Kidney (tissue), 14 donors: ENCODE results near the gene DCN. TPM values are rescaled to one million over a fixed set of nuclear protein-coding genes. Genes with fewer than 3 reads are reported as not detected.

ENCODE experiments used
- DNase-seq, 5 donors: peaks; one replicate each; pipeline ENCODE4 v3.0.0-alpha.2; 2013 to 2020
- FAIRE-seq: peaks from 2 replicates; lab custom pipeline; 2012; peaks lifted over from hg19 to GRCh38; lab: Jason Lieb, UNC
- H3K27ac ChIP-seq, 2 donors: one replicate each; pipeline ENCODE4 v1.7.0; 2013; ENCODE audit warnings: low read depth in 2 of 2, low read length in 2 of 2, inconsistent platforms in 1 of 2
- H3K27me3 ChIP-seq: one replicate; pipeline ENCODE4 v1.7.1; 2013; ENCODE audit warnings: low read length, inconsistent platforms; ENCODE audit not compliant: control insufficient read depth, insufficient read depth
- H3K36me3 ChIP-seq, 3 donors: one replicate each; pipeline versions ENCODE4 v1.7.0 to v1.7.1; 2013; ENCODE audit warnings: low read length in 3 of 3, control low read depth in 1 of 3, inconsistent platforms in 1 of 3; ENCODE audit not compliant: insufficient read depth in 3 of 3, control insufficient read depth in 2 of 3
- H3K4me1 ChIP-seq, 3 donors: one replicate each; pipeline versions ENCODE4 v1.7.0 to v1.7.1; 2013; ENCODE audit warnings: low read length in 3 of 3, inconsistent platforms in 1 of 3, low read depth in 1 of 3; ENCODE audit not compliant: control insufficient read depth in 2 of 3, insufficient read depth in 2 of 3
- H3K4me3 ChIP-seq, 3 donors: one replicate each; pipeline versions ENCODE4 v1.7.0 to v1.8.1; 2013; ENCODE audit warnings: low read length in 3 of 3, control low read depth in 1 of 3, inconsistent platforms in 1 of 3
- H3K9ac ChIP-seq, 3 donors: one replicate each; pipeline versions ENCODE4 v1.7.0 to v1.7.1; 2013; ENCODE audit warnings: low read length in 3 of 3, control low read depth in 1 of 3, inconsistent platforms in 1 of 3
- H3K9me3 ChIP-seq, 3 donors: one replicate each; pipeline versions ENCODE4 v1.7.0 to v1.7.1; 2013; ENCODE audit warnings: low read length in 3 of 3, control low read depth in 1 of 3, inconsistent platforms in 1 of 3; ENCODE audit not compliant: control insufficient read depth in 2 of 3, insufficient read depth in 1 of 3
- intact Hi-C: fragments of 100-400 bp; cut with DNase I; formaldehyde crosslinking; loops from one replicate; pipeline ENCODE4 v1.11.1; 2022
- polyA plus RNA-seq: library from polyadenylated mRNA; stranded (reverse); fragments of 350-450 nt; fragmentation: Illumina TruSeq; extraction: RNeasy Lipid Tissue Mini Kit (QIAGEN cat#74804); gene quantifications from one replicate; pipeline ENCODE4 v1.2.3, GENCODE V29; 2014; ENCODE audit warnings: low read depth, low replicate concordance; ENCODE audit not compliant: insufficient read depth
- total RNA-seq: library from RNA; stranded (reverse); fragmentation: NEBNext Ultra II Directional; extraction: Animal tissue kit (Norgen Biotek cat#: 25700); gene quantifications from one replicate; pipeline ENCODE4 v1.2.1, GENCODE V29; 2021
- TF ChIP-seq, protein P1 (sequence below): IDR thresholded peaks from 3 replicates; pipeline ENCODE4 v1.5.1; 2012; ENCODE audit warnings: mild to moderate bottlenecking, moderate library complexity, borderline replicate concordance; ENCODE audit not compliant: insufficient read depth; ENCODE audit errors: extremely low read depth
- donor health status: control.
- donor health status: control.
- donor health status: control.
- donor health status: control.
- donor health status: control.
- donor health status: DM: yes; HTN: yes; CAD: no.
- donor health status: Normal renal cell carcinoma (clear cell type).

The DCN gene
- total and polyA plus RNA-seq, 2 donors from 2014 or later, result 239 to 317 TPM

DNA sequence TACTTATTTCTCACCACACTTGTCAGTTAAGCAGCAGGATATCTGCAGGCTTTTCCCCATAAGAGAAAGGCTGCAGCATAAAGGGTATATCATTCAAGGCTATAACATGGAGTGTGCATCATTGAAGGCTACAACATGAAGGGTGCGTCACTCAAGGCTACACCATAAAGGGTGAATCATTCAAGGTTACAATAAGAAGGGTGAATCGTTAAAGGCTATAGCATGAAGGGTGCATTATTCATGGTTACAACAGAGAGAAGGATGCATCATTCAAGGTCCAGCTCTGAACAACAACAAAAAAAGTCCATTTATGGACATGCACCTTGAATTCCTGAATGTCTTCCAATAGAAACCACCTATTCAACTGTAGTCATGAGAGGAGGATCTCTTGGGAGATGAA is 38.6 kb downstream of the DCN start:
- Histone ChIP-seq H3K4me3 (no peak overlapping the region), H3K9me3 (no peaks in the 10 kb centered on the region), H3K4me1 (peaks cover 0 to 2% (median 0%) of the 10 kb centered on the region in 3 donors), H3K36me3 (no peaks in the 10 kb centered on the region), H3K27ac (no peak overlapping the region), H3K27me3 (no peaks in the 10 kb centered on the region), H3K9ac (no peak overlapping the region)
- intact Hi-C loops, result no loop called here
- TF ChIP-seq, protein P1, sequence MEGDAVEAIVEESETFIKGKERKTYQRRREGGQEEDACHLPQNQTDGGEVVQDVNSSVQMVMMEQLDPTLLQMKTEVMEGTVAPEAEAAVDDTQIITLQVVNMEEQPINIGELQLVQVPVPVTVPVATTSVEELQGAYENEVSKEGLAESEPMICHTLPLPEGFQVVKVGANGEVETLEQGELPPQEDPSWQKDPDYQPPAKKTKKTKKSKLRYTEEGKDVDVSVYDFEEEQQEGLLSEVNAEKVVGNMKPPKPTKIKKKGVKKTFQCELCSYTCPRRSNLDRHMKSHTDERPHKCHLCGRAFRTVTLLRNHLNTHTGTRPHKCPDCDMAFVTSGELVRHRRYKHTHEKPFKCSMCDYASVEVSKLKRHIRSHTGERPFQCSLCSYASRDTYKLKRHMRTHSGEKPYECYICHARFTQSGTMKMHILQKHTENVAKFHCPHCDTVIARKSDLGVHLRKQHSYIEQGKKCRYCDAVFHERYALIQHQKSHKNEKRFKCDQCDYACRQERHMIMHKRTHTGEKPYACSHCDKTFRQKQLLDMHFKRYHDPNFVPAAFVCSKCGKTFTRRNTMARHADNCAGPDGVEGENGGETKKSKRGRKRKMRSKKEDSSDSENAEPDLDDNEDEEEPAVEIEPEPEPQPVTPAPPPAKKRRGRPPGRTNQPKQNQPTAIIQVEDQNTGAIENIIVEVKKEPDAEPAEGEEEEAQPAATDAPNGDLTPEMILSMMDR, result no peak
- FAIRE-seq (no peak), DNase-seq (no peak)

DNA sequence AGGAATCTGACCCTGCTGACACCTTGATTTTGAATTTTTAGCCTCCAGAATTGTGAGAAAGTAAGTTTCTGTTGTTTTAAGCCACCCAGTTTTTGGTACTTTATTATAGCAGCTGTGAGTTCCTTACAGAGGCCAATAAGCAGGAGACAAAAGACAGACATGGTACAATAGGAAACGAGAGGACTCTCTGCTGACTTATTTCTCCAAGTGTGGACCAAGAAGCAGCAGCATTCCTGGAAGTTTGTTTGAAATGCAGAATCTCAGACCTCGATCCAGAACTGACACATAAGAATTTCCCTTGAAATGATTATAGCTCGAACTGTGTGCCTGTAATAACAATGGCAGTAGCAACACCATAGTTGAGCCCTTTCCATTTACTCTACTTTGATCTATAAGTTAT is 39.4 kb downstream of the DCN start:
- no peaks in the 10 kb centered on the region for H3K27me3 ChIP-seq
- peak in 1 of 5 donors; percentile 24 for DNase-seq
- H3K36me3 ChIP-seq, result no peaks in the 10 kb centered on the region
- intact Hi-C loops, result no loop called here
- FAIRE-seq, result no peak
- H3K4me3 ChIP-seq, result no peak overlapping the region
- H3K9ac ChIP-seq, result no peak overlapping the region
- TF ChIP-seq, protein P1, result no peak
- H3K4me1 ChIP-seq, result peaks cover 0 to 2% (median 0%) of the 10 kb centered on the region in 3 donors
- H3K27ac ChIP-seq, result no peak overlapping the region
- H3K9me3 ChIP-seq, result no peaks in the 10 kb centered on the region

DNA sequence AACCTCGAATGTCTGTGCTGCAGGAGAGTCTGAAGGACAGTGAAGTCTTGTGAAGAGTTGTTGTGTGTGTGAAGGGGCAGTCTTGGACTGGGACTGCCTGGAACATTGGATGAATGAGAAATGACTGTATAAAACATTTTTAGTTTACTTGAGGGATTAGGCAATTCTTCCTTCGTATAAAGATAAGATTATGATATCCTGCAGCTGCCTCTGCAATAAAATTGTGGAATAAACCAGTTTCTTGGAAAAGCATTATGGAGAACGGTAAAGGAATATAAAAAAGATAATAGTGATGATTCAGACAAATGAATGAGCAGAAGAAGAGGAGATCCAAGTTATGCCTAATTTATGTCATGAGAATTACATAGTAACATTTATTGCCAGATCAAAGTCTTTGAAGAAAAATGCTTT is 40.4 kb downstream of the DCN start:
- peaks cover 0 to 2% (median 0%) of the 10 kb centered on the region in 3 donors for H3K4me1 ChIP-seq
- TF ChIP-seq, protein P1, result no peak
- H3K9me3 ChIP-seq, result no peaks in the 10 kb centered on the region
- H3K4me3 ChIP-seq, result no peak overlapping the region
- H3K27me3 ChIP-seq, result no peaks in the 10 kb centered on the region
- intact Hi-C loops, result no loop called here
- H3K27ac ChIP-seq, result peak overlapping the region in 1 of 2 donors; percentile 12
- peak in 2 of 5 donors; percentile 46 to 80 for DNase-seq
- FAIRE-seq, result no peak
- no peak overlapping the region for H3K9ac ChIP-seq
- no peaks in the 10 kb centered on the region for H3K36me3 ChIP-seq
